Keratinocyte (primary cell): Measurements from ENCODE around the gene SEC61G. TPM values are rescaled to one million over a fixed set of nuclear protein-coding genes. Genes with fewer than 3 reads are reported as not detected.

ENCODE experiments used
- DNase-seq: peaks from one replicate; pipeline ENCODE4 v3.0.0-alpha.2; 2011; ENCODE audit warnings: low read depth, missing footprints, low spot score
- FAIRE-seq: peaks from 2 replicates; lab custom pipeline; 2011; peaks lifted over from hg19 to GRCh38; lab: Jason Lieb, UNC
- H2AFZ ChIP-seq: 2 replicates; pipeline ENCODE4 v1.6.0; 2012; ENCODE audit warnings: low read length, control low read depth, inconsistent platforms; ENCODE audit not compliant: control insufficient read depth
- H3K27ac ChIP-seq: 2 replicates; pipeline ENCODE4 v1.5.1; 2011; ENCODE audit warnings: low read length; ENCODE audit not compliant: control insufficient read depth, insufficient read depth
- H3K27me3 ChIP-seq: 3 replicates; pipeline ENCODE4 v1.6.0; 2011; ENCODE audit warnings: low read length; ENCODE audit not compliant: control insufficient read depth, insufficient read depth; ENCODE audit errors: extremely low read depth
- H3K36me3 ChIP-seq, 2 experiments: 2 replicates in 1 of 2; 3 replicates in 1 of 2; pipeline ENCODE4 v1.5.1; 2011; ENCODE audit warnings: low read length in 2 of 2, mild to moderate bottlenecking in 1 of 2; ENCODE audit not compliant: control insufficient read depth in 2 of 2, insufficient read depth in 2 of 2; ENCODE audit errors: extremely low read depth in 1 of 2
- H3K4me1 ChIP-seq: 3 replicates; pipeline ENCODE4 v1.5.1; 2011; ENCODE audit warnings: low read length; ENCODE audit not compliant: control insufficient read depth, insufficient read depth; ENCODE audit errors: extremely low read depth
- H3K4me2 ChIP-seq: 3 replicates; pipeline ENCODE4 v1.6.0; 2011; ENCODE audit warnings: low read depth, low read length; ENCODE audit not compliant: control insufficient read depth, insufficient read depth; ENCODE audit errors: extremely low read depth
- H3K4me3 ChIP-seq, 3 experiments: fragments of 200-600 bp in 1 of 3; sonication (generic) in 1 of 3; 2 replicates in 2 of 3; 3 replicates in 1 of 3; pipeline ENCODE4 v1.5.1; 2011 to 2016; ENCODE audit warnings: low read length in 3 of 3, mild to moderate bottlenecking in 3 of 3, control low read depth in 2 of 3, inconsistent platforms in 1 of 3, low read depth in 1 of 3, mixed read lengths in 1 of 3, mixed run types in 1 of 3, moderate library complexity in 1 of 3; ENCODE audit not compliant: control insufficient read depth in 2 of 3, insufficient read depth in 2 of 3; ENCODE audit errors: extremely low read depth in 1 of 3
- H3K79me2 ChIP-seq: 2 replicates; pipeline ENCODE4 v1.6.0; 2012; ENCODE audit warnings: low read length; ENCODE audit not compliant: control insufficient read depth, insufficient read depth
- H3K9ac ChIP-seq: 3 replicates; pipeline ENCODE4 v1.6.0; 2011; ENCODE audit warnings: low read length; ENCODE audit not compliant: control insufficient read depth, insufficient read depth; ENCODE audit errors: extremely low read depth
- H3K9me1 ChIP-seq: 3 replicates; pipeline ENCODE4 v1.6.0; 2011; ENCODE audit warnings: low read length; ENCODE audit not compliant: control insufficient read depth, insufficient read depth; ENCODE audit errors: extremely low read depth
- H3K9me3 ChIP-seq: 2 replicates; pipeline ENCODE4 v1.5.1; 2012; ENCODE audit warnings: low read depth, low read length; ENCODE audit not compliant: control insufficient read depth
- H4K20me1 ChIP-seq: 3 replicates; pipeline ENCODE4 v1.6.0; 2011; ENCODE audit warnings: low read length; ENCODE audit not compliant: control insufficient read depth, insufficient read depth; ENCODE audit errors: extremely low read depth
- EZH2 ChIP-seq: IDR thresholded peaks from one replicate; pipeline ENCODE4 v1.6.1; 2012; ENCODE audit warnings: inconsistent platforms, mild to moderate bottlenecking, low read length, moderate library complexity
- dilution Hi-C: fragments of 300-500 bp; cut with MboI; formaldehyde crosslinking; loops from one replicate; pipeline ENCODE4 v1.7.0; 2020; ENCODE audit warnings: low sequenced_read_pairs; ENCODE audit not compliant: extremely low pct_ligation_motif_present
- polyA plus RNA-seq, 5 experiments: library from polyadenylated mRNA; depleted of rRNA in 3 of 5; stranded (reverse) in 3 of 5; stranded (forward) in 1 of 5; unstranded in 1 of 5; fragments of >200 nt; gene quantifications; 1 replicate in 1 of 5; 2 replicates in 3 of 5; 3 replicates in 1 of 5; pipeline versions ENCODE4 v1.2.1 to v1.2.3, GENCODE V29; 2011 to 2012; ENCODE audit warnings: missing spikeins in 2 of 5, low read depth in 1 of 5, low replicate concordance in 1 of 5
- TF ChIP-seq, protein P1 (sequence below), 3 experiments: IDR thresholded peaks in 1 of 3; conservative IDR thresholded peaks in 1 of 3; optimal IDR thresholded peaks in 1 of 3; 2 replicates in 2 of 3; 3 replicates in 1 of 3; pipeline versions ENCODE3 to v1.5.1; 2011; ENCODE audit warnings: low read length in 3 of 3, mild to moderate bottlenecking in 3 of 3, moderate library complexity in 2 of 3, control low read depth in 1 of 3, inconsistent platforms in 1 of 3; ENCODE audit not compliant: insufficient read depth in 2 of 3; ENCODE audit errors: extremely low read depth in 1 of 3

SEC61G gene
- polyA plus RNA-seq, 1 donor (not counting 4 experiments of a cell fraction or from before 2014, with no cell fraction given): 191 TPM

DNA sequence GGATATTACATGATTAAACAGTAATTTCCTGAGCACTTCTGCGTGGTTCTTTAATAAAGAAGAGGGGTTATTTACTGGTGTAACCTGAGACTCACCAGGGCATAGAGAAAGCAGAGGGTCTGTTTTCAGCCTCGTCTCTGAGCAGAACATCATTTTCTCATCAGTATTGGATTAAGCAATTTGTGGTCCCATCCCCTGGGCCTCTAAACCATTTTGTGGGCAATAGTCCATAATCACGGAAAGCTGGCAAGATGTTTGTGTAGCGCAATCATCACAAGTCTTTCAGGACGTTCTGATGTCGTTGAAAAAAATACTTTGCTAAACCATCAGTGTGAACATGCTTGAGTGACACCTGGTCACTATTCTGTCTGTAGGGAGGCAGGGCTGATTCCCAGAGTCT is 37.1 kb upstream of the SEC61G start:
- no peaks in the 10 kb centered on the region for H3K79me2 ChIP-seq
- no peak overlapping the region for H3K27ac ChIP-seq
- H3K4me2 ChIP-seq: no peak overlapping the region
- dilution Hi-C loops: no loop called here
- H3K4me1 ChIP-seq: peaks cover 15% of the 10 kb centered on the region
- no peaks in the 10 kb centered on the region for H3K27me3 ChIP-seq
- no peaks in the 10 kb centered on the region for H3K9me3 ChIP-seq
- H3K4me3 ChIP-seq: no peak overlapping the region
- FAIRE-seq: peak; percentile 51
- no peak overlapping the region for H2AFZ ChIP-seq
- no peaks in the 10 kb centered on the region for H3K9me1 ChIP-seq
- DNase-seq: no peak
- H4K20me1 ChIP-seq: no peaks in the 10 kb centered on the region
- H3K36me3 ChIP-seq: no peaks in the 10 kb centered on the region
- TF ChIP-seq EZH2: no peak
- TF ChIP-seq, protein P1, sequence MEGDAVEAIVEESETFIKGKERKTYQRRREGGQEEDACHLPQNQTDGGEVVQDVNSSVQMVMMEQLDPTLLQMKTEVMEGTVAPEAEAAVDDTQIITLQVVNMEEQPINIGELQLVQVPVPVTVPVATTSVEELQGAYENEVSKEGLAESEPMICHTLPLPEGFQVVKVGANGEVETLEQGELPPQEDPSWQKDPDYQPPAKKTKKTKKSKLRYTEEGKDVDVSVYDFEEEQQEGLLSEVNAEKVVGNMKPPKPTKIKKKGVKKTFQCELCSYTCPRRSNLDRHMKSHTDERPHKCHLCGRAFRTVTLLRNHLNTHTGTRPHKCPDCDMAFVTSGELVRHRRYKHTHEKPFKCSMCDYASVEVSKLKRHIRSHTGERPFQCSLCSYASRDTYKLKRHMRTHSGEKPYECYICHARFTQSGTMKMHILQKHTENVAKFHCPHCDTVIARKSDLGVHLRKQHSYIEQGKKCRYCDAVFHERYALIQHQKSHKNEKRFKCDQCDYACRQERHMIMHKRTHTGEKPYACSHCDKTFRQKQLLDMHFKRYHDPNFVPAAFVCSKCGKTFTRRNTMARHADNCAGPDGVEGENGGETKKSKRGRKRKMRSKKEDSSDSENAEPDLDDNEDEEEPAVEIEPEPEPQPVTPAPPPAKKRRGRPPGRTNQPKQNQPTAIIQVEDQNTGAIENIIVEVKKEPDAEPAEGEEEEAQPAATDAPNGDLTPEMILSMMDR (optimal IDR thresholded peaks at IDR 0.05 in 1 of 3, IDR thresholded peaks at IDR 0.05 in 1 of 3, conservative IDR thresholded peaks at IDR 0.05 in 1 of 3; ENCODE audit: extremely low read depth in 1 of 3, insufficient read depth in 2 of 3, low read length in 3 of 3): no peak
- H3K9ac ChIP-seq: no peak overlapping the region

DNA sequence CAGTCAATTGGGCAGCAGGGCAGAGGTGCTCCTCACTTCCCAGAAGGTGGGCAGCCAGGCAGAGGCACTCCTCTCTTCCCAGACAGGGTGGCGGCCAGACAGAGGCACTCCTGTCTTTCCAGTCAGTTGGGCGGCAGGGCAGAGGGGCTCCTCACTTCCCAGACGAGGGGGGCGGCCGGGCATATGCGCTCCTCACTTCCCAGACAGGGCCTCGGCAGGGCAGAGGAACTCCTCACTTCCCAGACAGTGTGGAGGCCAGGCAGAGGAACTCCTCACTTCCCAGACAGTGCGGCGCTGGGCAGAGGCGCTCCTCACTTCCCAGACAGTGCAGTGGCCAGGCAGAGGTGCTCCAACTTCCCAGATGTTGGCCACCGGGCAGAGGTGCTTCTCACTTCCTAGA is 33.4 kb upstream of the SEC61G start:
- H3K27ac ChIP-seq: no peak overlapping the region
- H3K9me3 ChIP-seq: no peaks in the 10 kb centered on the region
- TF ChIP-seq EZH2: no peak
- TF ChIP-seq, protein P1 (optimal IDR thresholded peaks at IDR 0.05 in 1 of 3, IDR thresholded peaks at IDR 0.05 in 1 of 3, conservative IDR thresholded peaks at IDR 0.05 in 1 of 3; ENCODE audit: extremely low read depth in 1 of 3, insufficient read depth in 2 of 3, low read length in 3 of 3): no peak
- no peak overlapping the region for H2AFZ ChIP-seq
- no peak overlapping the region for H3K9ac ChIP-seq
- no peak overlapping the region for H3K4me3 ChIP-seq
- no peaks in the 10 kb centered on the region for H3K36me3 ChIP-seq
- no peaks in the 10 kb centered on the region for H3K9me1 ChIP-seq
- H3K79me2 ChIP-seq: no peaks in the 10 kb centered on the region
- H3K27me3 ChIP-seq: no peaks in the 10 kb centered on the region
- dilution Hi-C loops: no loop called here
- no peak overlapping the region for H3K4me2 ChIP-seq
- no peaks in the 10 kb centered on the region for H4K20me1 ChIP-seq
- H3K4me1 ChIP-seq: peaks cover 6% of the 10 kb centered on the region
- DNase-seq (no peak), FAIRE-seq (no peak)
